ENCODE data around the gene BICD2. TPM values are rescaled to one million over a fixed set of nuclear protein-coding genes. Genes with fewer than 3 reads are reported as not detected.
A peak's percentile ranks its signal among the peaks of the same experiment; 100 is the strongest.

Gene BICD2
- total and polyA plus RNA-seq, 5 experiments from 2014 or later: 5.9 to 29.1 (median 20.1) TPM

GRCh38 chr9:92682269-92682668 is 82.4 kb downstream of the BICD2 start:
- Mint-ChIP-seq H3K27me3 (peaks cover 0 to 4% (median 0%) of the 10 kb centered on the region in 5 donors), H3K9me3 (peaks cover 0 to 2% (median 0%) of the 10 kb centered on the region in 9 donors), H3K36me3 (no peaks in the 10 kb centered on the region), H3K4me1 (peaks cover 0 to 3% (median 0%) of the 10 kb centered on the region in 4 donors), H3K4me3 (no peak overlapping the region), H3K27ac (no peak overlapping the region)
- DNase-seq (no peak), ATAC-seq (no peak)
- POLR2A ChIA-PET: no interaction called here

- Mint-ChIP-seq H3K27me3 (peaks cover 0 to 4% (median 0%) of the 10 kb centered on the region in 5 donors), H3K27ac (peak overlapping the region in 2 of 10 donors; percentile 72 to 86), H3K4me3 (no peak overlapping the region), H3K9me3 (no peaks in the 10 kb centered on the region), H3K36me3 (no peaks in the 10 kb centered on the region), H3K4me1 (peaks cover 0 to 6% (median 0%) of the 10 kb centered on the region in 4 donors)
- no peak for ATAC-seq
- POLR2A ChIA-PET: no interaction called here
- no peak for DNase-seq
These were observed 84.2 kb downstream of the BICD2 start for GRCh38 chr9:92680166-92681119.

- ATAC-seq: no peak
- DNase-seq: no peak
- no peak overlapping the region for H3K4me3 Mint-ChIP-seq
- peaks cover 0 to 6% (median 0%) of the 10 kb centered on the region in 4 donors for H3K4me1 Mint-ChIP-seq
- H3K36me3 Mint-ChIP-seq: no peaks in the 10 kb centered on the region
- peaks cover 0 to 4% (median 0%) of the 10 kb centered on the region in 5 donors for H3K27me3 Mint-ChIP-seq
- no peaks in the 10 kb centered on the region for H3K9me3 Mint-ChIP-seq
- peak overlapping the region in 1 of 10 donors; percentile 60 for H3K27ac Mint-ChIP-seq
- POLR2A ChIA-PET: no interaction called here
These were observed 85.0 kb downstream of the BICD2 start for GRCh38 chr9:92679413-92680165.

- Mint-ChIP-seq H3K27me3 (no peaks in the 10 kb centered on the region), H3K4me1 (peaks cover 12 to 41% (median 31%) of the 10 kb centered on the region in 4 donors), H3K27ac (peak overlapping the region in 6 of 10 donors; percentile 32 to 98 (median 70)), H3K4me3 (peak overlapping the region; percentile 45 to 98 (median 95)), H3K9me3 (no peaks in the 10 kb centered on the region), H3K36me3 (no peaks in the 10 kb centered on the region)
- ATAC-seq (no peak), DNase-seq (no peak)
- POLR2A ChIA-PET: interaction anchor here (1.8 kb wide), 1 partner anchor 94 kb away, joined by 10 read pairs; the partner anchor contains the start of gene BICD2
These were observed 93.3 kb downstream of the BICD2 start for GRCh38 chr9:92671323-92671722.

- Mint-ChIP-seq H3K4me1 (peaks cover 17 to 50% (median 39%) of the 10 kb centered on the region in 4 donors), H3K4me3 (peak within 1 kb of the TSS; percentile 87 to 98 (median 96)), H3K36me3 (peaks cover 0 to 4% (median 0%) of the 10 kb centered on the region in 3 donors), H3K27ac (peak within 1 kb of the TSS; percentile 93 to 98 (median 98)), H3K27me3 (no peaks in the 10 kb centered on the region), H3K9me3 (no peaks in the 10 kb centered on the region)
- ATAC-seq: peak; percentile 93 to 95
- POLR2A ChIA-PET: interaction anchor here (1.0 to 1.8 kb wide), 10 partner anchors 10 to 1999 kb away, joined by 3 to 17 read pairs (median 3); partner anchors contain the start of genes BICD2, CENPP and NOL8
- peak; percentile 93 to 98 (median 97) for DNase-seq
These were observed 94.5 kb downstream of the BICD2 start, which contains the start of gene IPPK for GRCh38 chr9:92669890-92670708. Gene IPPK, minus strand, starts transcription at chr9:92670131. Its CDS starts 143 bp downstream, at chr9:92669988.

- ATAC-seq (peak; percentile 1 to 11), DNase-seq (peak in 2 of 10 donors; percentile 8 to 21)
- Mint-ChIP-seq H3K4me3 (peak overlapping the region; percentile 86 to 98 (median 96)), H3K9me3 (no peaks in the 10 kb centered on the region), H3K27ac (peak overlapping the region in 9 of 10 donors; percentile 85 to 98 (median 92)), H3K4me1 (peaks cover 23 to 56% (median 45%) of the 10 kb centered on the region in 4 donors), H3K36me3 (peaks cover 0 to 4% (median 0%) of the 10 kb centered on the region in 3 donors), H3K27me3 (no peaks in the 10 kb centered on the region)
- POLR2A ChIA-PET: interaction anchor here (1.0 to 1.8 kb wide), 8 partner anchors 54 to 1999 kb away, joined by 3 to 17 read pairs (median 3); partner anchors contain the start of genes BICD2, CENPP and NOL8
These were observed 95.1 kb downstream of the BICD2 start for GRCh38 chr9:92669527-92669889.

- peaks cover 0 to 4% (median 0%) of the 10 kb centered on the region in 3 donors for H3K36me3 Mint-ChIP-seq
- H3K27ac Mint-ChIP-seq: peak overlapping the region; percentile 82 to 98 (median 92)
- peak overlapping the region; percentile 86 to 98 (median 96) for H3K4me3 Mint-ChIP-seq
- no peaks in the 10 kb centered on the region for H3K9me3 Mint-ChIP-seq
- ATAC-seq (no peak), DNase-seq (peak in 4 of 10 donors; percentile 6 to 25 (median 7))
- H3K27me3 Mint-ChIP-seq: no peaks in the 10 kb centered on the region
- peaks cover 23 to 61% (median 50%) of the 10 kb centered on the region in 4 donors for H3K4me1 Mint-ChIP-seq
- POLR2A ChIA-PET: no interaction called here
These were observed 95.7 kb downstream of the BICD2 start for GRCh38 chr9:92668746-92669526.

- peak overlapping the region in 4 of 10 donors; percentile 10 to 36 (median 20) for H3K4me3 Mint-ChIP-seq
These were observed 97.6 kb downstream of the BICD2 start for GRCh38 chr9:92666912-92667532.

GRCh38 chr9:92666236-92666635 is 98.4 kb downstream of the BICD2 start:
- POLR2A ChIA-PET: no interaction called here
- Mint-ChIP-seq H3K4me1 (peaks cover 29 to 70% (median 67%) of the 10 kb centered on the region in 4 donors), H3K9me3 (no peaks in the 10 kb centered on the region), H3K36me3 (peaks cover 0 to 18% (median 0%) of the 10 kb centered on the region in 3 donors), H3K27ac (peak overlapping the region in 9 of 10 donors; percentile 4 to 87 (median 64)), H3K4me3 (peak overlapping the region in 2 of 10 donors; percentile 49 to 57), H3K27me3 (no peaks in the 10 kb centered on the region)
- DNase-seq (no peak), ATAC-seq (no peak)

More at GRCh38 chr9:92666912-92667532, 97.6 kb downstream of the BICD2 start:
- ATAC-seq: no peak
- DNase-seq: no peak
- Mint-ChIP-seq H3K27me3 (no peaks in the 10 kb centered on the region), H3K4me1 (peaks cover 25 to 70% (median 61%) of the 10 kb centered on the region in 4 donors), H3K9me3 (no peaks in the 10 kb centered on the region), H3K36me3 (peaks cover 0 to 16% (median 0%) of the 10 kb centered on the region in 3 donors), H3K27ac (peak overlapping the region in 9 of 10 donors; percentile 2 to 83 (median 75))
- POLR2A ChIA-PET: no interaction called here

GRCh38 chr9:92665836-92666235 is 98.8 kb downstream of the BICD2 start:
- Mint-ChIP-seq H3K4me3 (peak overlapping the region in 2 of 10 donors; percentile 49 to 57), H3K4me1 (peaks cover 29 to 71% (median 66%) of the 10 kb centered on the region in 4 donors), H3K27ac (peak overlapping the region in 9 of 10 donors; percentile 4 to 87 (median 64)), H3K27me3 (no peaks in the 10 kb centered on the region), H3K9me3 (no peaks in the 10 kb centered on the region), H3K36me3 (peaks cover 0 to 18% (median 0%) of the 10 kb centered on the region in 3 donors)
- no peak for DNase-seq
- POLR2A ChIA-PET: no interaction called here
- ATAC-seq: no peak

Measured in naive thymus-derived CD8-positive, alpha-beta T cell (primary cell).